ENCODE data around the gene COL2A1.

GRCh38 chr12:47980779-47981495, 23.3 kb downstream of the COL2A1 start:
- TF ChIP-seq, protein P1, sequence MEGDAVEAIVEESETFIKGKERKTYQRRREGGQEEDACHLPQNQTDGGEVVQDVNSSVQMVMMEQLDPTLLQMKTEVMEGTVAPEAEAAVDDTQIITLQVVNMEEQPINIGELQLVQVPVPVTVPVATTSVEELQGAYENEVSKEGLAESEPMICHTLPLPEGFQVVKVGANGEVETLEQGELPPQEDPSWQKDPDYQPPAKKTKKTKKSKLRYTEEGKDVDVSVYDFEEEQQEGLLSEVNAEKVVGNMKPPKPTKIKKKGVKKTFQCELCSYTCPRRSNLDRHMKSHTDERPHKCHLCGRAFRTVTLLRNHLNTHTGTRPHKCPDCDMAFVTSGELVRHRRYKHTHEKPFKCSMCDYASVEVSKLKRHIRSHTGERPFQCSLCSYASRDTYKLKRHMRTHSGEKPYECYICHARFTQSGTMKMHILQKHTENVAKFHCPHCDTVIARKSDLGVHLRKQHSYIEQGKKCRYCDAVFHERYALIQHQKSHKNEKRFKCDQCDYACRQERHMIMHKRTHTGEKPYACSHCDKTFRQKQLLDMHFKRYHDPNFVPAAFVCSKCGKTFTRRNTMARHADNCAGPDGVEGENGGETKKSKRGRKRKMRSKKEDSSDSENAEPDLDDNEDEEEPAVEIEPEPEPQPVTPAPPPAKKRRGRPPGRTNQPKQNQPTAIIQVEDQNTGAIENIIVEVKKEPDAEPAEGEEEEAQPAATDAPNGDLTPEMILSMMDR (IDR thresholded peaks at IDR 0.05), result no peak
- no peak for TF ChIP-seq POLR2A (IDR thresholded peaks at IDR 0.05)
